D721Med (cell line): ENCODE measurements around the gene PPME1.

ENCODE experiments used
- DNase-seq: peaks from one replicate; pipeline ENCODE4 v3.0.0; 2011; ENCODE audit warnings: low spot score; ENCODE audit not compliant: insufficient read length
- FAIRE-seq: peaks from 2 replicates; lab custom pipeline; 2011; peaks lifted over from hg19 to GRCh38; lab: Jason Lieb, UNC
- CTCF ChIP-seq: IDR thresholded peaks from 2 replicates; pipeline ENCODE4 v1.5.1; 2012; ENCODE audit warnings: mild to moderate bottlenecking, control low read depth; ENCODE audit not compliant: insufficient read depth; ENCODE audit errors: missing control alignments

The PPME1 gene

GRCh38 chr11:74142624-74143023 lies 28.5 kb upstream of the PPME1 start:
- no peak for TF ChIP-seq CTCF
- DNase-seq: no peak
- FAIRE-seq: no peak

- FAIRE-seq: no peak
- TF ChIP-seq CTCF: no peak
- no peak for DNase-seq
Observed at GRCh38 chr11:74144592-74144991, 26.5 kb upstream of the PPME1 start.

- no peak for TF ChIP-seq CTCF
- FAIRE-seq (no peak), DNase-seq (no peak)
Observed at GRCh38 chr11:74147199-74147929, 23.7 kb upstream of the PPME1 start.

- DNase-seq (no peak), FAIRE-seq (no peak)
- TF ChIP-seq CTCF: no peak
Observed at GRCh38 chr11:74153224-74153623, 17.9 kb upstream of the PPME1 start.

- no peak for TF ChIP-seq CTCF
- DNase-seq (no peak), FAIRE-seq (no peak)
Observed at GRCh38 chr11:74154620-74155281, 16.3 kb upstream of the PPME1 start.

GRCh38 chr11:74157169-74157568 lies 13.9 kb upstream of the PPME1 start:
- FAIRE-seq (no peak), DNase-seq (no peak)
- TF ChIP-seq CTCF: no peak

GRCh38 chr11:74159642-74160041 lies 11.4 kb upstream of the PPME1 start:
- TF ChIP-seq CTCF: no peak
- no peak for DNase-seq
- FAIRE-seq: no peak
